Measurements from ENCODE around the gene SEPTIN12. TPM values are rescaled to one million over a fixed set of nuclear protein-coding genes. Genes with fewer than 3 reads are reported as not detected.

The SEPTIN12 gene
- total RNA-seq, 1 experiment from 2014 or later = not detected

DNA sequence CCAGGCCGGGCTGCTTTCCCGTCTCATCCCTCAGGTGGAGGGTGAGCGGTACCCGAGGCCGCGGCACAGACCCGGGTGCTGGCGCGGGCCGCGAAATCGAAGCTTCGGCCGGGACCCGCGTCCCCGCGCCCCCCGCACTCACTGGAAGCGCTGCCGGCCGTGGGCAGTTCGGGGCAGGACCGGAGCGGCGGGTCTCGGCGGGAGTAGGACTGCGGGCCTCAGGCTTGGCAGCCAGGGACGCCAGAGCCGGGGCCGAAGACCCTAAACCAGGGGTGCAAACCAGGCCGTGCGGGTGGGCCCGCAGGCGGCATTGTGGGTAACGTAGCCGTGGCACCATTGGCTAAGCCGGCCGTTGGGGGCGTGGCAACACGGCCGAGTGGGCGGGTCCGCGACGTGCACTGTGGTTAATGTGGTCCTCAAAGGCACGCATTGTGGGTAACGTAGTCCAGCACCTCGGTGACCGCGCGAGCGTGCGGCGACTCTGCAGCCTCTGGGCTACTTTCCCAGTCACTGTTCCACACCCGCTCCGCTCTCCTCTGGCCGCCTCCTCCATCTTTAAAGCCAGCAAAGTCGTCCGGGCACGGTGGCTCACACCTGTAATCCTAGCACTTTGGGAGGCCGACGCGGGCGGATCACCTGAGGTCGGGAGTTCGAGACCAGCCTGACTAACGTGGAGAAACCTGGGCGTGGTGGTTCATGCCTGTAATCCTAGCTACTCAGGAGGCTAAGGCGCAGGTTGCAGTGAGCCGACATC, 21.1 kb downstream of the SEPTIN12 start, which contains the start of gene ZNF500 (continued):
- TF ChIP-seq, protein P1, sequence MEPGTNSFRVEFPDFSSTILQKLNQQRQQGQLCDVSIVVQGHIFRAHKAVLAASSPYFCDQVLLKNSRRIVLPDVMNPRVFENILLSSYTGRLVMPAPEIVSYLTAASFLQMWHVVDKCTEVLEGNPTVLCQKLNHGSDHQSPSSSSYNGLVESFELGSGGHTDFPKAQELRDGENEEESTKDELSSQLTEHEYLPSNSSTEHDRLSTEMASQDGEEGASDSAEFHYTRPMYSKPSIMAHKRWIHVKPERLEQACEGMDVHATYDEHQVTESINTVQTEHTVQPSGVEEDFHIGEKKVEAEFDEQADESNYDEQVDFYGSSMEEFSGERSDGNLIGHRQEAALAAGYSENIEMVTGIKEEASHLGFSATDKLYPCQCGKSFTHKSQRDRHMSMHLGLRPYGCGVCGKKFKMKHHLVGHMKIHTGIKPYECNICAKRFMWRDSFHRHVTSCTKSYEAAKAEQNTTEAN (CRISPR knock-in tag; IDR thresholded peaks at IDR 0.05) = peak; percentile 47; the same call in 1 of the 2 replicates
- TF ChIP-seq, protein P2, sequence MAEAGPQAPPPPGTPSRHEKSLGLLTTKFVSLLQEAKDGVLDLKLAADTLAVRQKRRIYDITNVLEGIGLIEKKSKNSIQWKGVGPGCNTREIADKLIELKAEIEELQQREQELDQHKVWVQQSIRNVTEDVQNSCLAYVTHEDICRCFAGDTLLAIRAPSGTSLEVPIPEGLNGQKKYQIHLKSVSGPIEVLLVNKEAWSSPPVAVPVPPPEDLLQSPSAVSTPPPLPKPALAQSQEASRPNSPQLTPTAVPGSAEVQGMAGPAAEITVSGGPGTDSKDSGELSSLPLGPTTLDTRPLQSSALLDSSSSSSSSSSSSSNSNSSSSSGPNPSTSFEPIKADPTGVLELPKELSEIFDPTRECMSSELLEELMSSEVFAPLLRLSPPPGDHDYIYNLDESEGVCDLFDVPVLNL (CRISPR knock-in tag; IDR thresholded peaks at IDR 0.05; ENCODE audit: borderline replicate concordance, low read depth) = no peak
- TF ChIP-seq, protein P3, sequence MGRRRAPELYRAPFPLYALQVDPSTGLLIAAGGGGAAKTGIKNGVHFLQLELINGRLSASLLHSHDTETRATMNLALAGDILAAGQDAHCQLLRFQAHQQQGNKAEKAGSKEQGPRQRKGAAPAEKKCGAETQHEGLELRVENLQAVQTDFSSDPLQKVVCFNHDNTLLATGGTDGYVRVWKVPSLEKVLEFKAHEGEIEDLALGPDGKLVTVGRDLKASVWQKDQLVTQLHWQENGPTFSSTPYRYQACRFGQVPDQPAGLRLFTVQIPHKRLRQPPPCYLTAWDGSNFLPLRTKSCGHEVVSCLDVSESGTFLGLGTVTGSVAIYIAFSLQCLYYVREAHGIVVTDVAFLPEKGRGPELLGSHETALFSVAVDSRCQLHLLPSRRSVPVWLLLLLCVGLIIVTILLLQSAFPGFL (CRISPR knock-in tag; IDR thresholded peaks at IDR 0.05; ENCODE audit: borderline replicate concordance) = no peak
- TF ChIP-seq, protein P4, sequence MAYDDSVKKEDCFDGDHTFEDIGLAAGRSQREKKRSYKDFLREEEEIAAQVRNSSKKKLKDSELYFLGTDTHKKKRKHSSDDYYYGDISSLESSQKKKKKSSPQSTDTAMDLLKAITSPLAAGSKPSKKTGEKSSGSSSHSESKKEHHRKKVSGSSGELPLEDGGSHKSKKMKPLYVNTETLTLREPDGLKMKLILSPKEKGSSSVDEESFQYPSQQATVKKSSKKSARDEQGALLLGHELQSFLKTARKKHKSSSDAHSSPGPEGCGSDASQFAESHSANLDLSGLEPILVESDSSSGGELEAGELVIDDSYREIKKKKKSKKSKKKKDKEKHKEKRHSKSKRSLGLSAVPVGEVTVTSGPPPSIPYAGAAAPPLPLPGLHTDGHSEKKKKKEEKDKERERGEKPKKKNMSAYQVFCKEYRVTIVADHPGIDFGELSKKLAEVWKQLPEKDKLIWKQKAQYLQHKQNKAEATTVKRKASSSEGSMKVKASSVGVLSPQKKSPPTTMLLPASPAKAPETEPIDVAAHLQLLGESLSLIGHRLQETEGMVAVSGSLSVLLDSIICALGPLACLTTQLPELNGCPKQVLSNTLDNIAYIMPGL (CRISPR knock-in tag; IDR thresholded peaks at IDR 0.05) = peak; percentile 63; the same call in 1 of the 2 replicates
- TF ChIP-seq ESRRA (CRISPR knock-in tag; IDR thresholded peaks at IDR 0.05; ENCODE audit: borderline replicate concordance) = no peak
- no peak; the same call in 1 of the 2 replicates for TF ChIP-seq NFE2L1 (CRISPR knock-in tag; IDR thresholded peaks at IDR 0.05)
- no peak for TF ChIP-seq IRF2 (CRISPR knock-in tag; IDR thresholded peaks at IDR 0.05; ENCODE audit: borderline replicate concordance, low read depth)
- no peak for TF ChIP-seq RELA (CRISPR knock-in tag; IDR thresholded peaks at IDR 0.05; ENCODE audit: borderline replicate concordance)
- TF ChIP-seq ZNF317 (CRISPR knock-in tag; IDR thresholded peaks at IDR 0.05; ENCODE audit: borderline replicate concordance, low read depth) = no peak
- peak; percentile 96 for TF ChIP-seq FOXK1 (CRISPR knock-in tag; IDR thresholded peaks at IDR 0.05)
- TF ChIP-seq GTF2I (CRISPR knock-in tag; conservative IDR thresholded peaks at IDR 0.05) = no peak
- TF ChIP-seq, protein P5, sequence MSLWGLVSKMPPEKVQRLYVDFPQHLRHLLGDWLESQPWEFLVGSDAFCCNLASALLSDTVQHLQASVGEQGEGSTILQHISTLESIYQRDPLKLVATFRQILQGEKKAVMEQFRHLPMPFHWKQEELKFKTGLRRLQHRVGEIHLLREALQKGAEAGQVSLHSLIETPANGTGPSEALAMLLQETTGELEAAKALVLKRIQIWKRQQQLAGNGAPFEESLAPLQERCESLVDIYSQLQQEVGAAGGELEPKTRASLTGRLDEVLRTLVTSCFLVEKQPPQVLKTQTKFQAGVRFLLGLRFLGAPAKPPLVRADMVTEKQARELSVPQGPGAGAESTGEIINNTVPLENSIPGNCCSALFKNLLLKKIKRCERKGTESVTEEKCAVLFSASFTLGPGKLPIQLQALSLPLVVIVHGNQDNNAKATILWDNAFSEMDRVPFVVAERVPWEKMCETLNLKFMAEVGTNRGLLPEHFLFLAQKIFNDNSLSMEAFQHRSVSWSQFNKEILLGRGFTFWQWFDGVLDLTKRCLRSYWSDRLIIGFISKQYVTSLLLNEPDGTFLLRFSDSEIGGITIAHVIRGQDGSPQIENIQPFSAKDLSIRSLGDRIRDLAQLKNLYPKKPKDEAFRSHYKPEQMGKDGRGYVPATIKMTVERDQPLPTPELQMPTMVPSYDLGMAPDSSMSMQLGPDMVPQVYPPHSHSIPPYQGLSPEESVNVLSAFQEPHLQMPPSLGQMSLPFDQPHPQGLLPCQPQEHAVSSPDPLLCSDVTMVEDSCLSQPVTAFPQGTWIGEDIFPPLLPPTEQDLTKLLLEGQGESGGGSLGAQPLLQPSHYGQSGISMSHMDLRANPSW (CRISPR knock-in tag; conservative IDR thresholded peaks at IDR 0.05; ENCODE audit: low read depth) = no peak
- TF ChIP-seq, protein P6, sequence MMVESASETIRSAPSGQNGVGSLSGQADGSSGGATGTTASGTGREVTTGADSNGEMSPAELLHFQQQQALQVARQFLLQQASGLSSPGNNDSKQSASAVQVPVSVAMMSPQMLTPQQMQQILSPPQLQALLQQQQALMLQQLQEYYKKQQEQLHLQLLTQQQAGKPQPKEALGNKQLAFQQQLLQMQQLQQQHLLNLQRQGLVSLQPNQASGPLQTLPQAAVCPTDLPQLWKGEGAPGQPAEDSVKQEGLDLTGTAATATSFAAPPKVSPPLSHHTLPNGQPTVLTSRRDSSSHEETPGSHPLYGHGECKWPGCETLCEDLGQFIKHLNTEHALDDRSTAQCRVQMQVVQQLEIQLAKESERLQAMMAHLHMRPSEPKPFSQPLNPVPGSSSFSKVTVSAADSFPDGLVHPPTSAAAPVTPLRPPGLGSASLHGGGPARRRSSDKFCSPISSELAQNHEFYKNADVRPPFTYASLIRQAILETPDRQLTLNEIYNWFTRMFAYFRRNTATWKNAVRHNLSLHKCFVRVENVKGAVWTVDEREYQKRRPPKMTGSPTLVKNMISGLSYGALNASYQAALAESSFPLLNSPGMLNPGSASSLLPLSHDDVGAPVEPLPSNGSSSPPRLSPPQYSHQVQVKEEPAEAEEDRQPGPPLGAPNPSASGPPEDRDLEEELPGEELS (CRISPR knock-in tag; IDR thresholded peaks at IDR 0.05) = peak; percentile 81
- TF ChIP-seq, protein P7, sequence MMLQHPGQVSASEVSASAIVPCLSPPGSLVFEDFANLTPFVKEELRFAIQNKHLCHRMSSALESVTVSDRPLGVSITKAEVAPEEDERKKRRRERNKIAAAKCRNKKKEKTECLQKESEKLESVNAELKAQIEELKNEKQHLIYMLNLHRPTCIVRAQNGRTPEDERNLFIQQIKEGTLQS (CRISPR knock-in tag; conservative IDR thresholded peaks at IDR 0.05) = no peak
- TF ChIP-seq ZNF263 (CRISPR knock-in tag; IDR thresholded peaks at IDR 0.05; ENCODE audit: low read depth) = no peak
- no peak for TF ChIP-seq NR2C2 (CRISPR knock-in tag; IDR thresholded peaks at IDR 0.05)
- TF ChIP-seq, protein P8, sequence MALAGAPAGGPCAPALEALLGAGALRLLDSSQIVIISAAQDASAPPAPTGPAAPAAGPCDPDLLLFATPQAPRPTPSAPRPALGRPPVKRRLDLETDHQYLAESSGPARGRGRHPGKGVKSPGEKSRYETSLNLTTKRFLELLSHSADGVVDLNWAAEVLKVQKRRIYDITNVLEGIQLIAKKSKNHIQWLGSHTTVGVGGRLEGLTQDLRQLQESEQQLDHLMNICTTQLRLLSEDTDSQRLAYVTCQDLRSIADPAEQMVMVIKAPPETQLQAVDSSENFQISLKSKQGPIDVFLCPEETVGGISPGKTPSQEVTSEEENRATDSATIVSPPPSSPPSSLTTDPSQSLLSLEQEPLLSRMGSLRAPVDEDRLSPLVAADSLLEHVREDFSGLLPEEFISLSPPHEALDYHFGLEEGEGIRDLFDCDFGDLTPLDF (CRISPR knock-in tag; IDR thresholded peaks at IDR 0.05) = no peak
